Progenitor cell of endocrine pancreas (in vitro differentiated cells): ENCODE results near the gene JAML. TPM values are rescaled to one million over a fixed set of nuclear protein-coding genes. Genes with fewer than 3 reads are reported as not detected.
A peak's percentile ranks its signal among the peaks of the same experiment; 100 is the strongest.

ENCODE experiments used
- DNase-seq: peaks from one replicate; pipeline ENCODE4 v3.0.0; 2021; ENCODE audit warnings: low spot score; ENCODE audit not compliant: unreplicated experiment
- H3K27ac Mint-ChIP-seq: 2 replicates; pipeline ENCODE4 v1.8.0; 2021; ENCODE audit warnings: mild to moderate bottlenecking, moderate library complexity, mixed read lengths
- H3K27me3 Mint-ChIP-seq: 2 replicates; pipeline ENCODE4 v1.8.0; 2021; ENCODE audit warnings: mixed read lengths
- H3K36me3 Mint-ChIP-seq: 2 replicates; pipeline ENCODE4 v1.8.0; 2022; ENCODE audit warnings: mixed read lengths; ENCODE audit not compliant: insufficient read depth
- H3K4me1 Mint-ChIP-seq: 2 replicates; pipeline ENCODE4 v1.8.0; 2021; ENCODE audit warnings: low read depth, mixed read lengths
- H3K4me3 Mint-ChIP-seq: 2 replicates; pipeline ENCODE4 v1.8.0; 2021; ENCODE audit warnings: low read depth, mild to moderate bottlenecking, moderate library complexity, mixed read lengths
- H3K9me3 Mint-ChIP-seq: 2 replicates; pipeline ENCODE4 v1.8.0; 2021; ENCODE audit warnings: low read depth, mixed read lengths
- total RNA-seq: library from RNA; stranded (reverse); gene quantifications from 2 replicates; pipeline ENCODE4 v1.2.1, GENCODE V29; 2021
- TF ChIP-seq, protein P1 (sequence below): fragments of 200-600 bp; sonication (generic); IDR thresholded peaks from one replicate; pipeline ENCODE4 v1.5.0; 2021; ENCODE audit warnings: antibody characterized with exemption, mild to moderate bottlenecking; ENCODE audit not compliant: unreplicated experiment

Gene JAML
- total RNA-seq, 1 donor from 2014 or later = 0.22 TPM

DNA sequence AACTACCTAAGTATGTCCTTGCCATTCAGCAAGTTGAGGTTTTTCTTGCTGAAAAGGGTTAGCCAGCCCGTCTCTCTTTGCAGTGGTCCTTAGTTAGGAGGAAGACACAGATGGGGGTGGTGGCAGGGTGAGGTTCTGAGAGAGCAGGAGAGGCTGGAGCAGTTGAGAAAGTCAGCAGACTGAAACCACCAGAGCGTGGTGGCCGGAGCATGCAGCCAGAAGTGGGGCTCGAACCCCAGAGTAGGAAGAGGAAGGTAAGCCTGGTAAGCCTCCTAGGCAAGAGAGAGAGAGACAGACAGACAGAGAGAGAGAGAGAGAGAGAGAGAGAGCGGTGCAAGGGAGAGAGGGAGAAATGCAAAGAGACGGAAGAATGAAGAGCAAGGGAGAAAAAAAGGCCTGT lies 63.0 kb downstream of the JAML start:
- Mint-ChIP-seq H3K9me3 (no peaks in the 10 kb centered on the region), H3K27me3 (peaks cover 61% of the 10 kb centered on the region)

DNA sequence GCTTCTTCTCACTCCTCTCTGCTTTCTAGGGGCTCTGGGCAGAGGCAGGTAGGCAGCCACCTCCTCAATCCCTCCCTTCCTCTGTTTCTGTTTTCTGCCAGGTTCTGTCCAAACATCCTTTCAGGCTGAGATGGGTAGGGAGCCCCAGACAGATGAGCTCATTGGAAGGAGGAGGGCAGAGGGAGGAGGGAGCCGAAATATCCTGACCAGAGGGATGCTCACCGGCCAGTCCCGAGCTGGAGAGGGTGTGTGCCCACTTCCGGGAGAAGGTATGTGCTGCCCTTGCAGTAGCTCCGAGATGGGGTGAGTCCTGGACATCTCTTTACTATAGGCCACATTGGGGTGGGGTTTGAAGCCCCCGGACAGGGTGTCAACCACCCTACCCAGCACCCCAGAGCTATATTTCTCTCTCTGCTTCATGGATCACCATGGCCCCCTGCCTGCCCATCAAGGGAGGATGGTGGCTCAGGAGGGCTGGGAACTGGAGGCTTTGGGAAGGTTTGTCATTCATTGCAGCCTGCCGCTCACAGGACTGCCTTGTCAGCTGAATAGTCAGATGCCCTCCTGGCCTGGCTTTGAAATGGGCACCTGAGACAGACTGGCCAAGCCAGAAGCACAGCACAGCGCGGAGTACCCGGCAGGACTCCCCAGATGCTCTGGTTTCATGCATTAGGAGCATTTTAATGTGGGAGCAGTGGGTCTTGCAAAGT lies 67.5 kb downstream of the JAML start:
- H3K9me3 Mint-ChIP-seq = no peaks in the 10 kb centered on the region
- no peaks in the 10 kb centered on the region for H3K36me3 Mint-ChIP-seq
- H3K27me3 Mint-ChIP-seq = peaks cover 86% of the 10 kb centered on the region
- no peak overlapping the region for H3K27ac Mint-ChIP-seq
- no peak for DNase-seq
- TF ChIP-seq, protein P1, sequence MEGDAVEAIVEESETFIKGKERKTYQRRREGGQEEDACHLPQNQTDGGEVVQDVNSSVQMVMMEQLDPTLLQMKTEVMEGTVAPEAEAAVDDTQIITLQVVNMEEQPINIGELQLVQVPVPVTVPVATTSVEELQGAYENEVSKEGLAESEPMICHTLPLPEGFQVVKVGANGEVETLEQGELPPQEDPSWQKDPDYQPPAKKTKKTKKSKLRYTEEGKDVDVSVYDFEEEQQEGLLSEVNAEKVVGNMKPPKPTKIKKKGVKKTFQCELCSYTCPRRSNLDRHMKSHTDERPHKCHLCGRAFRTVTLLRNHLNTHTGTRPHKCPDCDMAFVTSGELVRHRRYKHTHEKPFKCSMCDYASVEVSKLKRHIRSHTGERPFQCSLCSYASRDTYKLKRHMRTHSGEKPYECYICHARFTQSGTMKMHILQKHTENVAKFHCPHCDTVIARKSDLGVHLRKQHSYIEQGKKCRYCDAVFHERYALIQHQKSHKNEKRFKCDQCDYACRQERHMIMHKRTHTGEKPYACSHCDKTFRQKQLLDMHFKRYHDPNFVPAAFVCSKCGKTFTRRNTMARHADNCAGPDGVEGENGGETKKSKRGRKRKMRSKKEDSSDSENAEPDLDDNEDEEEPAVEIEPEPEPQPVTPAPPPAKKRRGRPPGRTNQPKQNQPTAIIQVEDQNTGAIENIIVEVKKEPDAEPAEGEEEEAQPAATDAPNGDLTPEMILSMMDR = no peak
- H3K4me1 Mint-ChIP-seq = peaks cover 9% of the 10 kb centered on the region
- no peak overlapping the region for H3K4me3 Mint-ChIP-seq

More for the DNA sequence above, 63.0 kb downstream of the JAML start:
- DNase-seq = no peak
- Mint-ChIP-seq H3K4me1 (peaks cover 1% of the 10 kb centered on the region), H3K36me3 (no peaks in the 10 kb centered on the region), H3K4me3 (no peak overlapping the region), H3K27ac (no peak overlapping the region)
- TF ChIP-seq, protein P1 = no peak

DNA sequence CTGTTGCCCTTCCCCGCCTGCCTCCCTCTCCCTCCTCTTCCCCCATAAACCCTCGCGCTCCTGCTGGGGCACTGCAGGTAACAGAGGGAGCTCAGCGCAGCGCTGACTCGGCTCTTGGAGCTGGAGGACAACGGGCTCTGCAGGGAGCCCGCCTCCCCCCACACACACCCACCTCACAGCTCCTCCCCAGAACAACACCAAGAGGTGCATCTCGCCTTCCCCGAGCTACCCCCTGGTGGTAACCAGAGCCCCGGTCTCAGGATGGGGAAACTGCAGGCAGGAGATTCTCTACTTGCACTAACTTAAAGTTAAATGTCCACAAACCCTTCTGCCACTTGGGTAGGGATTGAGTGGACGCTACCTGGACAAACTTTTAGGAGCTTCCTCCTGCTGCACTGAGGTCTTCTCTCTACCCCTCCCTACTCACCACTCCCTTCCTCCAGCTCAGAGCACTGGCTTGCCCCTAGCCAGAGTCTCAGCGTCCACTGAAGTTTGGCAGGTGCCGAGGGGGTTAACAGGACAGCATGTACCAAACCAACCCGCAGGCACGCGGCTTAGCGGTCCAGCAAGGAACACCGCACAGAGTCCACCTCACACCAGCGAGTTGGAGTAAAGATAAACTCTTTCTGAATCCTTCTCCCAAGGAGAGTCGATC lies 68.2 kb downstream of the JAML start:
- Mint-ChIP-seq H3K9me3 (no peaks in the 10 kb centered on the region), H3K27me3 (peaks cover 86% of the 10 kb centered on the region), H3K27ac (no peak overlapping the region), H3K4me3 (peak overlapping the region; percentile 41), H3K4me1 (peaks cover 9% of the 10 kb centered on the region), H3K36me3 (no peaks in the 10 kb centered on the region)
- TF ChIP-seq, protein P1 = no peak
- DNase-seq = no peak

DNA sequence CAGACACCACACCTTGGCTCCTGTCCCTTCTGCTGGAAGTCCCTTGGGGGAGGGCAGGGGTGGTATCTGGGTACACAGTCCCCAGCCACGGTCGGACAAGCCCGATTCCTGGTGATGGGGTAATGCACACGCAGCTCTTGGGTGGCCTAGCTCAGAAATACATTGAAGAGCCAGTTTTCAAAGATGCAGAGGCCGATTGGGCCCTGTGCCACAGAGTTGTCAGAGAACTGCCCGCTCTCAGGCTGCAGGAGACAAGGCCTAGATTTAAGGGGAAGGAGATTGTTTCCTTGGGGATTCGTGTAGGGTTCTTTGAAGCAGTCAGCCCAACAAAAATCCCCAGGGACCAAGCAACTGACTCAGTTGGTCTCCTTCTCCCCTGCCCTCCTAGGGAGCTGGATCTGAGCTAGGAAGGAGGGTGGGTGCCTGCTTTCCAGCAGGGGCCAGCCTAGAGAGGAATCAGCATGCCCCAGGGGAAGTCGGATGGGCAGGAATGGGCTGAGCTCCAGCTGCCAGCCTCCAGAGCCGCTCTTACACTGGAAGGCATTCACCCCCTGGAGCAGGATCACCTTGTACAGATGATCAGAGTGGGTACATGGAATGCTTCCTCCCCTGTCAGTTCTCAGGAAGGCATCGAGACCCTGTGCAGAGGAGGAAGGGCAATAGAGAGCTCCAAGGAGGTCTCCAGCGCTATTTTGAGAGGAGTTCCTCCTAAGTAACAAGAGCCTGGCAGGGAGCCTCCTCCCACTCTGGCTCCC lies 68.9 kb downstream of the JAML start:
- no peak for DNase-seq
- TF ChIP-seq, protein P1 = no peak
- peaks cover 9% of the 10 kb centered on the region for H3K4me1 Mint-ChIP-seq
- peaks cover 89% of the 10 kb centered on the region for H3K27me3 Mint-ChIP-seq
- no peaks in the 10 kb centered on the region for H3K9me3 Mint-ChIP-seq
- H3K4me3 Mint-ChIP-seq = no peak overlapping the region
- no peaks in the 10 kb centered on the region for H3K36me3 Mint-ChIP-seq
- no peak overlapping the region for H3K27ac Mint-ChIP-seq

DNA sequence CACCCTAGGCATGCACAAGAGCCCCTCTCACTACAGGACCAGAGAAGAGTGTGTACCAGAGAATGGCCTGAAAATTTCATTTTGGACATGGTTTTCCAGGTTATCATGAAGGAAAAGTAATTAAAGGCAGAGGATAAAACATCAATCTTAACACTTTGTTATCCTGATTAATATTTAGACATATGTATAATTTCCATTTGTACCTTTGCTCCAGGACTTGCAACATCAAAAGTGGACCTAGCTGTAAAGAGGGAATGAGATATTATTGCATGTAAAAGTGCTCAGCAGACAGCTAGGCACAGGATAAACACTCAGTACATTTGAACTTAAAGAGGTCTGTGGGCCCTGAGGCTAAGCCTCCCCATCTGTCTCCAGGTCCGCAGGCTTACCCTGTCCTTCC lies 70.2 kb downstream of the JAML start:
- TF ChIP-seq, protein P1 = no peak
- Mint-ChIP-seq H3K27ac (no peak overlapping the region), H3K27me3 (peaks cover 96% of the 10 kb centered on the region), H3K4me1 (peaks cover 9% of the 10 kb centered on the region), H3K4me3 (no peak overlapping the region), H3K9me3 (no peaks in the 10 kb centered on the region), H3K36me3 (no peaks in the 10 kb centered on the region)
- no peak for DNase-seq
